OCI-LY1 (cell line): ENCODE data around the gene TCAIM.

ENCODE experiments used
- EZH2 ChIP-seq: fragments of 200-600 bp; sonication (generic), shearing (Covaris generic); IDR thresholded peaks from 2 replicates; pipeline ENCODE4 v1.8.0; 2017; ENCODE audit warnings: borderline replicate concordance, mixed run types, mild to moderate bottlenecking, antibody characterized with exemption, low read length, moderate library complexity, mixed read lengths
- TF ChIP-seq, protein P1 (sequence below): fragments of 200-600 bp; sonication (generic), shearing (Covaris generic); IDR thresholded peaks from 2 replicates; pipeline ENCODE4 v1.5.1; 2017; ENCODE audit warnings: mild to moderate bottlenecking, antibody characterized with exemption, low read length, moderate library complexity, mixed read lengths

GRCh38 chr3:44421280-44421679, 82.7 kb downstream of the TCAIM start:
- TF ChIP-seq EZH2 = no peak
- TF ChIP-seq, protein P1, sequence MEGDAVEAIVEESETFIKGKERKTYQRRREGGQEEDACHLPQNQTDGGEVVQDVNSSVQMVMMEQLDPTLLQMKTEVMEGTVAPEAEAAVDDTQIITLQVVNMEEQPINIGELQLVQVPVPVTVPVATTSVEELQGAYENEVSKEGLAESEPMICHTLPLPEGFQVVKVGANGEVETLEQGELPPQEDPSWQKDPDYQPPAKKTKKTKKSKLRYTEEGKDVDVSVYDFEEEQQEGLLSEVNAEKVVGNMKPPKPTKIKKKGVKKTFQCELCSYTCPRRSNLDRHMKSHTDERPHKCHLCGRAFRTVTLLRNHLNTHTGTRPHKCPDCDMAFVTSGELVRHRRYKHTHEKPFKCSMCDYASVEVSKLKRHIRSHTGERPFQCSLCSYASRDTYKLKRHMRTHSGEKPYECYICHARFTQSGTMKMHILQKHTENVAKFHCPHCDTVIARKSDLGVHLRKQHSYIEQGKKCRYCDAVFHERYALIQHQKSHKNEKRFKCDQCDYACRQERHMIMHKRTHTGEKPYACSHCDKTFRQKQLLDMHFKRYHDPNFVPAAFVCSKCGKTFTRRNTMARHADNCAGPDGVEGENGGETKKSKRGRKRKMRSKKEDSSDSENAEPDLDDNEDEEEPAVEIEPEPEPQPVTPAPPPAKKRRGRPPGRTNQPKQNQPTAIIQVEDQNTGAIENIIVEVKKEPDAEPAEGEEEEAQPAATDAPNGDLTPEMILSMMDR = no peak
